ENCODE data around the gene ADAMTSL2. TPM values are rescaled to one million over a fixed set of nuclear protein-coding genes. Genes with fewer than 3 reads are reported as not detected.
A peak's percentile ranks its signal among the peaks of the same experiment; 100 is the strongest.

Gene ADAMTSL2
- total RNA-seq, 4 donors from 2014 or later, result 0.64 to 2.4 (median 1.5) TPM

GRCh38 chr9:133581011-133581410 lies 46.5 kb downstream of the ADAMTSL2 start:
- WGBS, 2 donors (ENCODE audit: low coverage in 1 of 2), result 75 to 89% methylated on average over 2 to 4 of the region's 4 CpGs
- Histone ChIP-seq H3K4me3 (no peak overlapping the region), H3K4me1 (peaks cover 17 to 34% (median 22%) of the 10 kb centered on the region in 4 donors), H3K36me3 (no peaks in the 10 kb centered on the region), H3K27ac (peak overlapping the region in 1 of 4 donors; percentile 9), H3K9me3 (no peaks in the 10 kb centered on the region), H3K27me3 (peaks cover 30% of the 10 kb centered on the region)
- TF ChIP-seq EP300 (IDR thresholded peaks at IDR 0.05; ENCODE audit: low read depth), result no peak
- TF ChIP-seq POLR2A (IDR thresholded peaks at IDR 0.05), result no peak
- no peak for TF ChIP-seq CTCF (IDR thresholded peaks at IDR 0.05)
- no peak for TF ChIP-seq POLR2AphosphoS5 (IDR thresholded peaks at IDR 0.05)
- no peak for DNase-seq
- intact Hi-C loops (cut with DNase I; ENCODE audit: low total_unique reads), result no loop called here
- in situ Hi-C loops (cut with MboI; ENCODE audit: low pct_ligation_motif_present in 1 of 4, low pct_unique_long_range_greater_than_20kb in 1 of 4, low sequenced_read_pairs in 3 of 4), result no loop called here

- Histone ChIP-seq H3K27ac (peak overlapping the region in 2 of 4 donors; percentile 9 to 21), H3K27me3 (peaks cover 37% of the 10 kb centered on the region), H3K9me3 (no peaks in the 10 kb centered on the region), H3K4me1 (peaks cover 17 to 37% (median 21%) of the 10 kb centered on the region in 4 donors), H3K36me3 (no peaks in the 10 kb centered on the region), H3K4me3 (no peak overlapping the region)
- in situ Hi-C loops (cut with MboI; ENCODE audit: low pct_ligation_motif_present in 1 of 4, low pct_unique_long_range_greater_than_20kb in 1 of 4, low sequenced_read_pairs in 3 of 4), result no loop called here
- DNase-seq, result no peak
- TF ChIP-seq POLR2A (IDR thresholded peaks at IDR 0.05) (no peak), CTCF (IDR thresholded peaks at IDR 0.05) (no peak), EP300 (IDR thresholded peaks at IDR 0.05; ENCODE audit: low read depth) (no peak), POLR2AphosphoS5 (IDR thresholded peaks at IDR 0.05) (no peak)
- 76 to 77% methylated on average over 8 to 19 of the region's 19 CpGs for whole genome bisulfite sequencing, 2 donors (ENCODE audit: low coverage in 1 of 2)
- intact Hi-C loops (cut with DNase I; ENCODE audit: low total_unique reads), result no loop called here
Measured at GRCh38 chr9:133581513-133582343, 47.2 kb downstream of the ADAMTSL2 start.

GRCh38 chr9:133582501-133583045 lies 48.1 kb downstream of the ADAMTSL2 start:
- no peak for DNase-seq
- in situ Hi-C loops (cut with MboI; ENCODE audit: low pct_ligation_motif_present in 1 of 4, low pct_unique_long_range_greater_than_20kb in 1 of 4, low sequenced_read_pairs in 3 of 4) (no loop called here), intact Hi-C loops (cut with DNase I; ENCODE audit: low total_unique reads) (no loop called here)
- Histone ChIP-seq H3K9me3 (no peaks in the 10 kb centered on the region), H3K4me1 (peaks cover 17 to 31% (median 20%) of the 10 kb centered on the region in 4 donors), H3K4me3 (no peak overlapping the region), H3K36me3 (no peaks in the 10 kb centered on the region), H3K27me3 (peaks cover 32% of the 10 kb centered on the region), H3K27ac (no peak overlapping the region)
- 80 to 83% methylated on average over 1 to 14 of the region's 14 CpGs for WGBS, 2 donors (ENCODE audit: low coverage in 1 of 2)
- TF ChIP-seq CTCF (IDR thresholded peaks at IDR 0.05) (no peak), POLR2A (IDR thresholded peaks at IDR 0.05) (no peak), EP300 (IDR thresholded peaks at IDR 0.05; ENCODE audit: low read depth) (no peak), POLR2AphosphoS5 (IDR thresholded peaks at IDR 0.05) (no peak)

- Histone ChIP-seq H3K36me3 (no peaks in the 10 kb centered on the region), H3K4me1 (peaks cover 17 to 31% (median 20%) of the 10 kb centered on the region in 4 donors), H3K9me3 (no peaks in the 10 kb centered on the region), H3K27ac (no peak overlapping the region), H3K27me3 (peaks cover 29% of the 10 kb centered on the region), H3K4me3 (no peak overlapping the region)
- in situ Hi-C loops (cut with MboI; ENCODE audit: low pct_ligation_motif_present in 1 of 4, low pct_unique_long_range_greater_than_20kb in 1 of 4, low sequenced_read_pairs in 3 of 4) (no loop called here), intact Hi-C loops (cut with DNase I; ENCODE audit: low total_unique reads) (no loop called here)
- TF ChIP-seq CTCF (IDR thresholded peaks at IDR 0.05) (no peak), POLR2A (IDR thresholded peaks at IDR 0.05) (no peak), POLR2AphosphoS5 (IDR thresholded peaks at IDR 0.05) (no peak), EP300 (IDR thresholded peaks at IDR 0.05; ENCODE audit: low read depth) (no peak)
- 86% methylated on average over 3 of the region's 3 CpGs; no CpG with 5 or more reads in 1 of the 2 donors for WGBS, 2 donors (ENCODE audit: low coverage in 1 of 2)
- DNase-seq, result no peak
Measured at GRCh38 chr9:133583111-133583510, 48.6 kb downstream of the ADAMTSL2 start.
